ACHN (cell line): ENCODE data around the gene KLKB1.
"Not testable (repeated sequence)": the region's sequence is repeated elsewhere in the genome, so short reads cannot be mapped to it uniquely, and the experiment has no call there.

Experiments used
- DNase-seq: peaks from one replicate; pipeline ENCODE4 v3.0.0-alpha.2; 2015
- in situ Hi-C: cut with HindIII; loops from 2 replicates; pipeline ENCODE4 v1.10.0; 2017; ENCODE audit warnings: low sequenced_read_pairs, low pct_ligation_motif_present, low pct_unique_long_range_greater_than_20kb

Gene KLKB1

GRCh38 chr4:186258216-186258811, 31.0 kb downstream of the KLKB1 start:
- in situ Hi-C loops = no loop called here
- DNase-seq = no peak

DNA sequence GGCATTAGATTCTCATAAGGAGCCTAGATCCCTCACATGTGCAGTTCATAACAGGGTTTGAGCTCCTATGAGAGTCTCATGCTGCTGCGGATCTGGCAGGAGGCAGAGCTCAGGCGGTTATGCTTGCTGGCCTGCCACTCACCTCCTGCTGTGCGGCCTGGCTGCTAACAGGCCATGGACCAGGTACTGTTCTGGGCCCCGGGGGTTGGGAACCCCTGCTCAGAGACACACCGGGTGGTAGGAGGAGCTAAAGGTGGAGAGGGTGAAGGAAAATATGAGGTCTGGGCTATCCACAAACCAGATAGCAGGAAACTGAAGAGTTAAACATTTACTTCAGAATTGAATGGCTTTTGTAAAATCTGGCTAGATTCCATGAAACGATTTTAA, 32.8 kb downstream of the KLKB1 start:
- in situ Hi-C loops = no loop called here
- DNase-seq = no peak

DNA sequence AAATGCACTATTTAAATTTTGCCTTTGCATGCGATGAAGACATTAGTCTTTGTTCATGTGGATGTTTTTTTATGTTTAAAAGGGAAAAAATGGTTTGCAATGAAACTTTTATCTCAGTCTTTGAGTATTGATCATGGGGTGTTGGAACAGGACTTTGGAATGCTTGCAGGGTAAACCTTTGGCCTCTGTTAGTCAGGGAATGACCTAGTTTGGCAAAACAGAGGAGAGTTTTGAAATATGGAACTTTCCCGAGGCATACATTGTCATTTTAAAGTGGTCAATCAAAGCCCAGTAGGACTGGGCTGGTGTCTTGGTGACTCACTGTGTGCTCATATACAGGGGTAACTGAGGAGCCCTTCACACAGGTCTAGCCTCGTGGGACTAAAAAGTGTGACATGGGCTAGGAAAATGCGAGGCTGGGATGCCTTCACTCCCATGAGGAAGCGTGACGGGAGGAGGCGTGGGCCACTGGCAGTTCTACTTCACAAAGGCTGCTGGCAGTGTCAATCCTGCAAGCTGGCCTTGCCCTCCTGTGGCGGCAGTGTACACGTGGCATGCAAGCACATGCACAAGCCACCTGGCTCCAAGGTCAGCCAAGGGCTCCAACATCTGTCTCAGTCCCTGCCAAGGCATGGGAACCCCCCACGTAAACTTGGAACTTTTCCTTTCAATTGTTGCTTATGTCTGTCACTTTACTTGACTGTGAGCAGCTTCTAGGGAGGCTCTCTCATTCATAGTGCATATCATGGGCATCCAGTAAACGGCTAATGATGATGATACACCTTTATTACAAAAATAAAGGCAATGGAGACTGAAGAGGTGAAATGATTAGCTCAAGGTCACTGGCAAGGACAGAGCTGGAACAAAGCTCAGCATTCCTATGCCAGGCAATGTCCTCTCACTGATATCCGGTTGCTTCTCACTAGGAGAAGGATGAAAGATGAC, 33.5 kb downstream of the KLKB1 start:
- no peak for DNase-seq

DNA sequence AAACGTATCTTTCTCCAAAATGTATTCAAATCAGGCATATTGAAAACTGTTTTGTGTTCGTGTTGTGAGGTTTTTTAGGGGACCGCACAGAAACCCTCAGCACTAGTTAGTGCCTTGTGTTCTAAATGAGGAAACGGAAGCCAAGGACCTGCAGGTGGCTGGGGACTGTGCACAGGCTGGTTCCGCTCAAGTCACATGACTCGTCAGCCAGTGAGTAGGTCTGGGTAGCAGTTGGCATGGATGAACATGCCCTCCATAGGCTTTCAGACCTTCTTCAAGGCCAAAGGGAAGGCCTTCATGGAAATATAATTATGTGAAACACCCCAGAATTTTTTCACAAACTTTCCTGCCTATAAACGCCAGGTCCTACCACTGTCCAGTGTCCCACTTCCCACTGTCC, 37.4 kb downstream of the KLKB1 start:
- DNase-seq = no peak
- in situ Hi-C loops = no loop called here

More for the DNA sequence above, 33.5 kb downstream of the KLKB1 start:
- in situ Hi-C loops = no loop called here

GRCh38 chr4:186265250-186265649, 37.9 kb downstream of the KLKB1 start:
- in situ Hi-C loops, DNase-seq: not testable (repeated sequence)

GRCh38 chr4:186265683-186266652, 38.7 kb downstream of the KLKB1 start, which contains the start of gene F11:
TSS of gene F11 (plus strand) at chr4:186266189. CDS start at chr4:186267137, 948 bp downstream.
- DNase-seq = no peak
- in situ Hi-C loops = no loop called here

- in situ Hi-C loops = no loop called here
- no peak for DNase-seq
These were observed 39.6 kb downstream of the KLKB1 start for GRCh38 chr4:186266729-186267456.

- no peak for DNase-seq
- in situ Hi-C loops = no loop called here
These were observed 43.9 kb downstream of the KLKB1 start for GRCh38 chr4:186271081-186271678.

- in situ Hi-C loops = no loop called here
- no peak for DNase-seq
These were observed 45.5 kb downstream of the KLKB1 start for GRCh38 chr4:186272699-186273391.

GRCh38 chr4:186273392-186273789, 46.1 kb downstream of the KLKB1 start:
- DNase-seq, in situ Hi-C loops: not testable (repeated sequence)

DNA sequence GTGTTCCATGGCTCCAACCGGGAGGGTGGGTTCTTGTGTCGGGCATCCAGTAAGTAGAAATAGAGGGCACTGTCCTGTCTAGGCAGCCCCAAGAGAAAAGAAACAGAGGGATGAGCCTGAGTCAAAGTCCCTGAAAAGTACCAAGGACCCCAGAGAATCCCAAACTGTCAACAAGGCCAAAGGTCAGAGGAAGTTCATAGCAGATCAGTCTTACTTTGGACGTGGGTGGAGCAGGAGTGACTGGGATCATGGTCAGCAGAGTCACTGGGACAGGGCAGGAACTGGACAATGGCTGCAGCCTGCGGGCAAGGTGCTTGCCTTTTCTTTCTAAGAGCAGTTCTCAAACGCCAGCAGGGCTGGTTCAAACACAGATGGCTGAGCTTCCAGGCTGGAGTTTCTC, 56.0 kb downstream of the KLKB1 start:
- in situ Hi-C loops = no loop called here
- DNase-seq = no peak

- DNase-seq = no peak
- in situ Hi-C loops = no loop called here
These were observed 57.8 kb downstream of the KLKB1 start for GRCh38 chr4:186285147-186285546.

DNA sequence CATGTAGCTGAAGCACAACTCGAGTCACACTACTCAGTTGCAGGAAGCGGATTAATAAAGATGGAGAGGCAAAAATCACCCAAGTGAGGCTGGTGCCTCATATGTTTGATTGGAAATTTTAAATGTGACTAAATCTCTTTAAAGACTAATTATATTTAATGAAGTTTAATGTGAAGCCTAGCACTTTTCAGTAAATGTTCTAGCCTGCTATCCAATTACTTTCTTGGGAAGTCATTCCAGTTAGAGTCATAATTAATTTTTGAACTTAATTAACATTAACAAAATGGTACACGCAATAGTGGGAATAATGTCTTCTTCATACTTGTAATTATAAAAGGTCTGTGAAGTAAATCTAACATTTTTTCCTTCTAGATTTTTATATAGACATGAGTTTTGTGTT, 59.3 kb downstream of the KLKB1 start:
- in situ Hi-C loops = no loop called here
- DNase-seq = no peak

- no peak for DNase-seq
- in situ Hi-C loops = no loop called here
These were observed 64.1 kb downstream of the KLKB1 start for GRCh38 chr4:186291256-186291890.

- in situ Hi-C loops = no loop called here
- DNase-seq = no peak
These were observed 66.9 kb downstream of the KLKB1 start for GRCh38 chr4:186294160-186294559.

GRCh38 chr4:186296481-186296880, 69.2 kb downstream of the KLKB1 start:
- in situ Hi-C loops = no loop called here
- no peak for DNase-seq
